Suprapubic skin (tissue), 3 donors: ENCODE data around the gene EI24.

Experiments
- CTCF ChIP-seq, 2 donors: fragments of 200-600 bp in 1 of 2; fragments of 450-650 bp in 1 of 2; sonication (generic) in 1 of 2; IDR thresholded peaks; one replicate each; pipeline ENCODE4 v1.5.1; 2016 to 2019; ENCODE audit warnings: antibody characterized with exemption in 2 of 2, mild to moderate bottlenecking in 1 of 2, moderate library complexity in 1 of 2
- POLR2AphosphoS5 ChIP-seq, 3 donors: sonication (generic); formaldehyde crosslinking; IDR thresholded peaks; one replicate each; pipeline ENCODE4 v1.6.1; 2017; ENCODE audit warnings: antibody characterized with exemption in 3 of 3

- TF ChIP-seq CTCF (IDR thresholded peaks at IDR 0.05) (no peak), POLR2AphosphoS5 (IDR thresholded peaks at IDR 0.05) (no peak)
These were observed 36.6 kb upstream of the EI24 start for GRCh38 chr11:125532668-125533067.
